ENCODE measurements around the gene WDR6.
A peak's percentile ranks its signal among the peaks of the same experiment; 100 is the strongest.

WDR6 gene

DNA sequence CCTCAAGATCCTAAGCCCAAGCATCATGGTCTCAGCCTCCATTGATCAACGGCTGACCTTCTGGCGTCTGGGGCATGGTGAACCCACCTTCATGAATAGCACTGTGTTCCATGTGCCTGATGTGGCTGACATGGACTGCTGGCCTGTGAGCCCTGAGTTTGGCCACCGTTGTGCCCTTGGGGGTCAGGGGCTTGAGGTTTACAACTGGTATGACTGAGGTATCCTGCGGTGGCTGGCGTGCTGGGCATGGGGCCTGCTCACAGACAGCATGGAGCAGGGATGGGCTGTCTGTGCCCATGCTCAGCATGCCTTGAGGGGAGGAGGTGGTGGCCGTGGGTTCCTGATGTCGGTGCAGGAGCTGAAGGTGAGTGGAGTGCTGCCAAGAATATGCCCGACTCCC, 7.9 kb downstream of the WDR6 start:
- no peak for DNase-seq

DNA sequence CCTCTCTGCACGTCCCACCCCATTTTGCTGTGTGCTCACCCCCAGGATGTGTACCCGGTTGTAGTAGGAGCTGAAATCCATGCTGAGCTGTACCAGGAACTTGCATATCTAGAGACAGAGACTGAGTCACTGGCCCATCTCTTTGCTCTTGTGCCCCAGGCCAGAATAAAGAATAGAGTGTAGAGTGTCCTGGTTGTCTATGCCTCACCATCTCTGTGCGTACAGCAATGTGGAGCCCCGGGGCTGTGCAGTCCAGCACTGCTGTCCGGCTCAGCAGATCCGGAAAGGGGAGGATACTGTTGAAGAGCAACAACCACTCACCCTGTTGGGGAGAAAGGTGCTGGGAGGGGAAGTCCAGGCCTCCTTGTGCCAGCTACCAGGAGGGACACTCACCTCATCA, 8.6 kb downstream of the WDR6 start:
- DNase-seq = no peak

DNA sequence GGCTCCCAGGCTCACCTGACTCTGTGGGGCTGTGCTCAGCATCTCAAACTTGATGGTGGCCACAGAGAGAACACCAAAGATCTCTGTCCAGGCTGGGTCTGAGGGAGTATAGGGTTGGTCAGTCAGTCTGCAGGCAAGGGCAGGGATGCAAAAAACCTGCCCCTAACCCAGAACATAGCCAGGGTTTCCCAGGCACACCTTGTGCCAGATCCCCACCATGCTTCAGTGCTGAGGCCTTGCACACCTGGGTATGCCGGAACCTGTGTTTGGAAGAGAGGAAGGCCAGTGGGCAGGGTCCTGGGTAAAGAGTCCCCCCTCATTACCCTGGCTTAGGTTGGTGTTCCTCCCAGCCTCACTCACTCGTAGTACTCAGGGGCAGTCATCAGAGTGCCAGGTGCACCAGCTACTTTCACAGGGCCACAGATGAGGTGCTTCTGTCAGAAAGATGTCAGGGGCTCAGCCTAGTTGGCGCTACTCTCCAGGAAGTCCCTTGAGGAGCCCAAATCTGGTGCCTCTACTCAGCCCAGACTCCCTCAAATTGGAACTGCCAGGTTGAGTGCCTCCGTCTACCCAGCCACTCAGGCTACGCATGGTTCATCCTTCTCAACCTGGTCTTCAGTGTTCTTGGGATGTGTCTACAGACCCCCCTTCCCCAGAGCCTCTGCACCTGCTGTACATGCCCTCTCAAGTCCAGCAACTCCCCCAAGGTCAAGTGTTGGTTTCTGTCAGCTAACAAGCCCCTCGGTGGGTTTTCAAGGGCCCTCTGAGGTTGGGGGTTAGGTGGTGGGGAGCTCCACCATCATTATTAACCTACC, 9.4 kb downstream of the WDR6 start:
- no peak for DNase-seq

DNA sequence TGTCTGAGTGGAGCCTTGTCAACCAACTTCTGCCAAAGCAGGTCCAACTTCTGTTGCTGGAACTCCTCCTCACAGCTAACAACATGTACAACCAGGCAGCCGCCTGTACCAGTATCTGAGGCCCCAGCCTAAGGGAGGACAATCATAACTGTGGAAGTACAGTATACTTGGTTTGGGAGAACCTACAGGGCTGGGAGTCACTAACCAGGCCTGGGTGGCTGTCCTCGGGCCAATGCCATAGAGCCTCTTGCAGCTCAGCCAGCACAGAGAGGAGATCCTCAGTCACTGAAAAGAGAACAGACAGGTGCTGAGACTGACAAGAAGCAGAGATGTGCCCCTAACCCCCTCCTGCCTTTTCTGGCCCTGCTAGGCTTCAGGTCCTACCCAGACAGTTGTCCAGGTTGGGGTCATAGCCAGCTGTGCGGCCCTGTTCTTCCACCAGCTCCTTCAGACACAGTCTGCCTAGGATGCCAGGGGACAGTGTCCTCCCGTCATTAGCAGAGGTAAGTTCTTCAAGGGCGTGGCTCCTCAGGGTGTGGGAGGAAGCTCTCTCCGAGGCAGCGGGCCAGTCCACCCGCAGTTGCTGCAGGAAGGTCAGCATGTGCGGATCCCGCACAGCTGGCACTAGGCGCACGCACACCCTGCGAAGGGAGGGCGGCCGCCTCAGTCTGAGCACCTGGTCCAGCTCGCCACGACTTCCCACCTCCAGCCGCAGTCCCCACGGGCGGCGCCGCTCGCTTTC, 10.2 kb downstream of the WDR6 start:
- DNase-seq = no peak

DNA sequence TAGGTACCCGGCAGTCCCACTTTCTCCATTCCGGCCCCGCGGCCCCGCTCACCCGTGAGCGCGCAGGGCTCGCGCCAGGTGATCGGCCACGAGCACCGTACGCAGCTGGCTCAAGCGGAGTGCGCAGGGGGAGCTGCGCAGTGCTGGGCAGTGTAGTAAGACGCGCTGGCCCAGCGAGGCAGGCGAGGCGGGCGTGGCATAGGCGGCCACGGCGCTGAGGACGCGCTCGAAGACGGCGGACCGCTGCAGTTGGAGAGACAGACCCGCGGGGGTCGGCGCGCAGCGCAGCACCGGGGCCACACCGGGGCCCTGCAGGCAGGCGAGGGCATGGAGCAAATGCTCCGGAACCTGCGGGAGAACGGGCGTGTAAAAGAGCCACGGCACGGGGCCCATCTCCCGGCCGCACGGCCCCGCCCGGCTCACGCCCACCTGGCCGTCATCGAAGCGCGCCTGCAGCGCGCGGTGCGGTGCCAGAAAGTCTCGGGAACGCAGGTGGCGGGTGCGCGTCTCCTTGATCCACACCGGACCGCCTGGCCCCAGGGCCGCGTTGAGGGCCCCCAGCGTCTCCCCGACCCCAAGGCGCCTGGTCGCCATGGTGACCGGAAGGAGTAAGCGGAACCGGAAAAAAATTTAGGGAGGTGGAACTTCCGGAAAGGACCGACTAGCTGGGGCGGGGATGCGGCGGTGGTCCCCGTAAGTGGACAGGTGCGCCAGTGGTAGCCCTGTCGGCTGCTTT, 10.9 kb downstream of the WDR6 start, which contains the start of gene DALRD3:
DALRD3 (minus strand) TSS at position 610 of the 736 bp plus-strand sequence; CDS start at position 594, 16 bp downstream.
- DNase-seq = peak; percentile 64

DNA sequence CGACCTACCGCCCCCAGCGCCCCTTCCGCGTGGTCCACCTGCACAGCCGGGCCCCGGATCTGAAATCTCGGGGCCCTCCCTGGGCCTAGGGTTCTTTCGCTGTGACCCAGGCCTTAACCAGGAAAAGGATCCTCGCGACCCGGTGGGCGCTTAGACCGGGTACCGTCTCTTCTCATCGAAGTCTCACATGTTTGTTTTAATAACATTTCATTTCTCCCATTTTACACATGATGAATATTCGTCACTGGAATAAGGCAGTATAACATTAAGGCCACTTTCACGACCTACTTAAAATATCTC, 11.5 kb downstream of the WDR6 start:
- DNase-seq = no peak

DNA sequence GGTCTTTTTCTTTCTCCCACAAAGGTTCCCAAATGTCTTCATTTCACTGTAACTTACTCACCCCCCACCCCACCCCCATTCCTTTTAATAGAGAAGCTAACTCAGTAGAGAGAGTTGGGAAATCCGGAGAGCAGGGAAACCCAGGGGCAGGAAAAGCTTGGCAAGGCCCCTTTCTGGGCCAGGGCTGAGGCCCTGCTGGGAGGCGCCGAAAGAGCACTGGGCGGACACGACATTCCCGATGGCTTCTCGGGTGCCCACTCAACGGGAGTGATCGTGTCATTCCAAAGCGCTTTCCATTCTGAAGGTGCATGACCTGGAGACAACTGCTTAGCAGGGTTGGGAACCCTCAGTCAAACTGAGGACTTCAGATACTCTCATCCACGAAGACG, 12.7 kb downstream of the WDR6 start:
- DNase-seq = no peak

GRCh38 chr3:49020330-49021212, 13.4 kb downstream of the WDR6 start:
- DNase-seq = peak; percentile 47

- DNase-seq = peak; percentile 99
Measured at GRCh38 chr3:49021213-49021812, 14.1 kb downstream of the WDR6 start.

DNA sequence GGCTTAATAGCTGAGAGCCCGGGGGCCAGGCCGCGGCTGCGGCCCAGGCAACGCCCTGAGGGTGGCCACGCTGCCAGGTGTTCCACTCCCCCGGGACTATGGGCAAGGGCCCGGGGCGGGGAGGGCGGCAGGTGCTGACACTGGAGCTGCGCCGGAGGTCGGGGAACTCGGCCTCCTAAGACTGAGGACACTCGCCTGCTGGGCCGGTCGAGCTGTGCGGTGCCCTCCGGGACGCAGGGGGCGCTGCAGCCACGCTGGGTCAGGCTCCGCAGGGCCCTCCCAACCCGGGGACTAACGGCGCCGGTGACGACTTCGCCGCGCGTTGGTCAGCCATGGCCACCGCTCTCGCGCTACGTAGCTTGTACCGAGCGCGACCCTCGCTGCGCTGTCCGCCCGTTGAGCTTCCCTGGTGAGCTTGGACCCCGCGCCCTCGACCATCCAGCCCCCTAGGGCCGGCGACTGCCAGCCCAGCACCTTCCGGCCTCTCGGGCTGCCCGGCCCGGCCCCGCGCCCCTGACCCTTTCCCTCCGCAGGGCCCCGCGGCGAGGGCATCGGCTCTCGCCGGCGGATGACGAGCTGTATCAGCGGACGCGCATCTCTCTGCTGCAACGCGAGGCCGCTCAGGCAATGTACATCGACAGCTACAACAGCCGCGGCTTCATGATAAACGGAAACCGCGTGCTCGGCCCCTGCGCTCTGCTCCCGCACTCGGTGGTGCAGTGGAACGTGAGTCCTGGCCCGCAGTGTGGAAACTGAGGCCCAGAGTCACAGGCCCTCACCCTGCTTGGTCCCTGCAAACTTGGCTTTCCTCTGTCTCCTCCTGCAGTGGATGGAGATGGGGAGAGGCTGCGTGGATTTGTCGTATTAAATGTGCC, 14.9 kb downstream of the WDR6 start, which contains the start of gene NDUFAF3:
NDUFAF3 (plus strand) TSS at position 309 of the 875 bp plus-strand sequence; CDS start at position 333, 24 bp downstream.
- DNase-seq = peak; percentile 94

DNA sequence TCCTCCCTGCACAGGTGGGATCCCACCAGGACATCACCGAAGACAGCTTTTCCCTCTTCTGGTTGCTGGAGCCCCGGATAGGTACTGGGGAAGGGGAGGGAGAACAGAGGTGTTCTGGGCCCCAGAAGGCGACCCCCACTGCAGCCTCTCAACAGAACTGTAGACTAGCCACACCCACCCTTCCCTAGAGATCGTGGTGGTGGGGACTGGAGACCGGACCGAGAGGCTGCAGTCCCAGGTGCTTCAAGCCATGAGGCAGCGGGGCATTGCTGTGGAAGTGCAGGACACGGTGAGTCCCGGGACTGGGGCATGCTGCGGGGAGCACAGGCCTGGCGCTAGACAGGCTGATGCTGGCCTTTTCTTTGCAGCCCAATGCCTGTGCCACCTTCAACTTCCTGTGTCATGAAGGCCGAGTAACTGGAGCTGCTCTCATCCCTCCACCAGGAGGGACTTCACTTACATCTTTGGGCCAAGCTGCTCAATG, 15.5 kb downstream of the WDR6 start:
- DNase-seq = no peak

DNA sequence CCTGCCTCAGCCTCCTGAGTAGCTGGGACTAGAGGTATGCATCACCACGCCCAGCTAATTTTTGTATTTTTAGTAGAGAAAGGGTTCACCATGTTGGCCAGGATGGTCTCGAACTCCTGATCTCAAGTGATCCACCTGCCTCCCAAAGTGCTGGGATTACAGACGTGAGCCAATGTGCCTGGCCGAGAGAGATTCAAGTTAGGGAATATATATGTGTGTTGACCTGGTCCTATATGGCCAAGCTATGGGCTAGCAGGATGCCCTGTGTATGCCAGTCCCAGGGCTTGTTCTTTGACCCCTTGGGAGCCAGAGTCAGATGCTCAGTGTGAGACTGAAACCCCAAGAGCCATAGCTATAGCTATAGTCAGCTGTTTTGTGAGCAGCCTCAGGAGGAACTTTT, 16.6 kb downstream of the WDR6 start:
- DNase-seq = no peak

DNA sequence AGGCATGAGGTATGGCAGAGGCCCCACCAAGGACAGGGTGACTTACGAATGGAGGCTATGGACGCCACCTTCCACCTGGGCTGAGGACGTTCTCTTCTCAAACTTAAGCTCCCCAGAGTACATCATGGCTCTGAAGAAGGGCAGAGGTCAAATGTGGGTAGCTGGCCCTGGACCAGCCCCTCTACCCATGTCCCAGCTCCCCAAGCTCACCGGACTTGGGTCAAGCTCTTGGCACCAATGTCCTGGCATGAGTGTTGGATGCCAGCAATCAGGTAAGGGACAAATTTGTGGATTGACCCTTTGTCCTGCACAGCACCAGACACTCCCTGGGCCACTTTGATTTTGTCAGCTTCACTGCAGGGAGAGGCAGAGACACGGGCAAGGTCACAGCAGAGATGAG, 17.3 kb downstream of the WDR6 start:
- no peak for DNase-seq

GRCh38 chr3:49025005-49025792, 18.0 kb downstream of the WDR6 start:
- no peak for DNase-seq

- no peak for DNase-seq
Measured at GRCh38 chr3:49025793-49026520, 18.8 kb downstream of the WDR6 start.

DNA sequence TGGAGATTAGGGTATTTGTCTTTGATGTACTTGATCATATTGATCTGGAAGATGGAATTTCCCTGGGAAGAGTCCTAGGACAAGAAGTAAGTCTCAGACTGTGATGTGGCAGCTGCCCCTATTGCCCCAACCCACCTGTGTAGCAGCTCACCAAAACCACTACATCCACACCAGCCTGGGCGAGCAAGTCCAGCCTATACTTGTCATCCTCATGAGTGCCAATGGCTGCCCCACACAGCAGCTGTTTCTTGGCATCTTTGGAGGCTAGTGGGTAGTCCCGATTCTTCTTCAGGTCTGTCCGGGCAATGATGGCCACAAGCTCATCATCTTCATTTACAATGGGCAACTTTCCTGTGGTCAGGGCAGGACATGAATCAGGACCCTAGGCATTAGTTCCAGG, 19.3 kb downstream of the WDR6 start:
- DNase-seq = no peak

DNA sequence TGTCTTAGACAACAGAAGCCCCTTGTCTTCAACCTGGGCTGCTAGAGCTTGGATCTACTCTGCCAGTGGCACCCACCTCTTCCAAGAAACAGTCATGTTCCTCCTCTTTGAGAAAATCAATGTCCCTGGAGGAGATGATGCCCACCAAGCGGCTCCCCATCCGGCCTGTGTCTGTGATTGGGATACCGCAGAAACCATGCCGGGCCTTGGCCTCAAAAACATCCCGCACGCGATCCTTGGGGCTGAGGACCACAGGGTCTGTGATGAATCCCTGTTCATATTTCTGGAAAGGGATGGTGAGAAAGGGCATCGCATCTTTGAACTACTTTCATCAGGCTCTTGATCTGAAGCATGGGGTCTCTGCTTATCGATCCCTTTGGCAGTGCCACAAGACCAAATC, 20.4 kb downstream of the WDR6 start:
- no peak for DNase-seq

DNA sequence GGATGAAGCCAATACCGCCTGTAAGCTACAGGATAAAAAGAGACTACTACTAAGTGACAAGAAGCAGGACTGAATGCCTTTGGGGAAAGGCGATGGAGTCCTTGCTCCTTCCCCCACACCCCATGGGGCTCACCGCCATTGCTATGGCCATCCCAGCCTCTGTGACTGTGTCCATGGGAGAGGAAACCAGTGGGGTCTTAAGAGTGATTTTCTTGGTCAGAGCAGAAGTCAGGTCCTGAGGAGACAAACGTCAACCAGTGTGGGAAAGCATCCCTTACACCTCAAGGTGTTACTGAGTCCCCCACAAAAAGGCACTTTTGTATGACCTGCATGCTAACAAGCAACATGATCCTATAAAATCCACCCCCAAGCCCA, 21.1 kb downstream of the WDR6 start:
- DNase-seq = no peak

All from CD4-positive, alpha-beta T cell treated with Interleukin-12 subunit alpha and Interleukin-12 subunit beta, for 1 hour (primary cell).